LoVo (cell line): ENCODE results near the gene CCT6B.

Experiments
- DNase-seq: peaks from one replicate; pipeline ENCODE4 v3.0.0-alpha.2; 2016; ENCODE audit warnings: low spot score

The CCT6B gene

GRCh38 chr17:34883106-34884000, 77.9 kb downstream of the CCT6B start:
- DNase-seq, result no peak

GRCh38 chr17:34879146-34879545, 82.1 kb downstream of the CCT6B start:
- DNase-seq, result no peak
